Sigmoid colon (tissue), 4 donors: ENCODE results near the gene SVEP1.

Source experiments
- CTCF ChIP-seq, 4 experiments: fragments of 450-650 bp in 3 of 4; fragments of 200-600 bp in 1 of 4; IDR thresholded peaks; one replicate each; pipeline ENCODE4 v1.5.1; 2016 to 2019; ENCODE audit warnings: antibody characterized with exemption in 4 of 4, mild to moderate bottlenecking in 3 of 4, moderate library complexity in 2 of 4
- EP300 ChIP-seq, 4 donors: sonication (generic); formaldehyde crosslinking; IDR thresholded peaks; one replicate each; pipeline ENCODE4 v1.6.1; 2017; ENCODE audit warnings: antibody characterized with exemption in 4 of 4
- POLR2AphosphoS5 ChIP-seq, 4 donors: sonication (generic); formaldehyde crosslinking; IDR thresholded peaks; one replicate each; pipeline ENCODE4 v1.6.1; 2017; ENCODE audit warnings: antibody characterized with exemption in 4 of 4

DNA sequence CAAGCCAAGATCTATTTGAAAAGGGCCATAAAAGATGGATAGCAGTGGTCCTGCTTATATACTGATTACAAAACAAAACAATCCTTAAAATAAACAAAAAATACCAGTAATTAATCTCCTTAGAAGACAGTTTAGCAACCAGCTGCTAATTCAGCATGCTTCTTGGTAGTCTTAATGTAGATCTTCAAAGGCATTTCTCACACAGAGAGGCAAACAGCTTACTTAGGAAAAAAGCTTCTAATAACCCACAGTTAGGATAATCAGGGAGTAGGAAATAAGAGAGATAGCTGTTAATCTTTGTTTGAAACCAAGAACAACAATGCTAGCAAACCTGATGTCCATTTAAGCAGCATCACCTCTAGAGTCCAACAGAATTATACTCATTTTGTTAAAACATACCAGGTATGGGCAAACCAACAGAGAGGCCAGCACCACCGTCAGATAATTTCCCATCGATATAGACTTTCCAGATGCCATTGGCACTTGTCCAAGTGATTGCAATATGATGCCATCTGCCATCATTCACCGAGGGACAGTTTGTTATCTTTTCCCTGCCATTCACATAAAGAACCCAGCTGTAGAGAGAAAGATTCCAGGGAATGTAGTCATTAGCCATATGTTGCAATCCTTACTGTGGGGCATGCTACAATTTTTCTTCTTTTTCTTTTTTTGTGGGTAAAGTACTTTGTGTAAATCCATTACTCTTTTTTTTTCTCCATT, 136.2 kb downstream of the SVEP1 start:
- TF ChIP-seq EP300 (IDR thresholded peaks at IDR 0.05) (no peak), POLR2AphosphoS5 (IDR thresholded peaks at IDR 0.05) (no peak), CTCF (IDR thresholded peaks at IDR 0.05) (no peak)
